SK-N-SH (cell line): ENCODE data around the gene ADPRH.

ENCODE experiments used
- EP300 ChIP-seq, 2 experiments: IDR thresholded peaks; 2 replicates each; pipeline versions ENCODE4 v1.4.0 to v1.6.1; 2012; ENCODE audit warnings: borderline replicate concordance in 1 of 2, low read depth in 1 of 2, low read length in 1 of 2
- EZH2phosphoT487 ChIP-seq: fragments of 200-600 bp; sonication (generic); IDR thresholded peaks from 2 replicates; pipeline ENCODE4 v1.6.1; 2017; ENCODE audit warnings: low read depth, mixed run types, mild to moderate bottlenecking, antibody characterized with exemption, moderate library complexity, borderline replicate concordance
- FOXM1 ChIP-seq: IDR thresholded peaks from 2 replicates; pipeline ENCODE4 v1.4.0; 2012; ENCODE audit warnings: low read depth, mild to moderate bottlenecking
- IRF3 ChIP-seq: fragments of 150-350 bp; IDR thresholded peaks from 2 replicates; pipeline ENCODE4 v1.6.1; 2016; ENCODE audit warnings: mild to moderate bottlenecking, low read depth, low read length
- JUND ChIP-seq: IDR thresholded peaks from 2 replicates; pipeline ENCODE4 v1.4.0; 2012
- MEF2A ChIP-seq: IDR thresholded peaks from 2 replicates; pipeline ENCODE4 v1.4.0; 2012; ENCODE audit warnings: low read depth, borderline replicate concordance
- POLR2AphosphoS5 ChIP-seq: IDR thresholded peaks from 2 replicates; pipeline ENCODE4 v1.6.1; 2012; ENCODE audit warnings: low read depth, low read length
- RFX5 ChIP-seq: IDR thresholded peaks from 2 replicates; pipeline ENCODE4 v1.6.1; 2012; ENCODE audit warnings: mild to moderate bottlenecking, improper control_type of control experiment, low read length
- USF1 ChIP-seq: IDR thresholded peaks from 2 replicates; pipeline ENCODE4 v1.4.0; 2012; ENCODE audit warnings: low read depth, borderline replicate concordance
- USF2 ChIP-seq: fragments of 150-350 bp; IDR thresholded peaks from 2 replicates; pipeline ENCODE4 v1.6.1; 2017; ENCODE audit warnings: antibody characterized with exemption, low read length, low read depth, borderline replicate concordance
- TF ChIP-seq, protein P1 (sequence below): fragments of 200-600 bp; sonication (generic); IDR thresholded peaks from 2 replicates; pipeline ENCODE4 v1.6.1; 2017; ENCODE audit warnings: antibody characterized with exemption, mild to moderate bottlenecking, moderate library complexity
- TF ChIP-seq, protein P2 (sequence below): IDR thresholded peaks from 2 replicates; pipeline ENCODE4 v1.6.1; 2012; ENCODE audit warnings: mild to moderate bottlenecking, low read depth, low read length, moderate library complexity
- TF ChIP-seq, protein P3 (sequence below): IDR thresholded peaks from 2 replicates; pipeline ENCODE4; 2012

DNA sequence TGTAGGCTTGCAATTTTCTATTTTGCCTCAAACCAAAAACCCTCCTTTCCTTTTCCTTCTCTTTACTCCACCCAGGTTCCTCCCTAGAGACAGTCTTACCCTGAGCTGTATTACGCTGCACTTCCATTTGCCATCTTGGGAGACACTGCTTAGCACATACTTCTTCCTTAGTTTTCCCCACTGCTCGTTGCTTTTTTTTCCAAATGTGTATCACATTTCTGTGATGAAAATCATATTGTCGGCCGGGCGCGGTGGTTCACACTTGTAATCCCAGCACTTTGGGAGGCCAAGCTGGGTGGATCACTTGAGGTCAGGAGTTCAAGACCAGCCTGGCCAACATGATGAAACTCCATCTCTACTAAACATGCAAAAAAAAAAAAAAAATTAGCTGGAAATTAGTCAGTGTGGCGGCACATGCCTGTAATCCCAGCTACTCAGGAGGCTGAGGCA is 51.6 kb downstream of the ADPRH start:
- no peak for TF ChIP-seq EZH2phosphoT487
- TF ChIP-seq, protein P1, sequence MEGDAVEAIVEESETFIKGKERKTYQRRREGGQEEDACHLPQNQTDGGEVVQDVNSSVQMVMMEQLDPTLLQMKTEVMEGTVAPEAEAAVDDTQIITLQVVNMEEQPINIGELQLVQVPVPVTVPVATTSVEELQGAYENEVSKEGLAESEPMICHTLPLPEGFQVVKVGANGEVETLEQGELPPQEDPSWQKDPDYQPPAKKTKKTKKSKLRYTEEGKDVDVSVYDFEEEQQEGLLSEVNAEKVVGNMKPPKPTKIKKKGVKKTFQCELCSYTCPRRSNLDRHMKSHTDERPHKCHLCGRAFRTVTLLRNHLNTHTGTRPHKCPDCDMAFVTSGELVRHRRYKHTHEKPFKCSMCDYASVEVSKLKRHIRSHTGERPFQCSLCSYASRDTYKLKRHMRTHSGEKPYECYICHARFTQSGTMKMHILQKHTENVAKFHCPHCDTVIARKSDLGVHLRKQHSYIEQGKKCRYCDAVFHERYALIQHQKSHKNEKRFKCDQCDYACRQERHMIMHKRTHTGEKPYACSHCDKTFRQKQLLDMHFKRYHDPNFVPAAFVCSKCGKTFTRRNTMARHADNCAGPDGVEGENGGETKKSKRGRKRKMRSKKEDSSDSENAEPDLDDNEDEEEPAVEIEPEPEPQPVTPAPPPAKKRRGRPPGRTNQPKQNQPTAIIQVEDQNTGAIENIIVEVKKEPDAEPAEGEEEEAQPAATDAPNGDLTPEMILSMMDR: no peak
- TF ChIP-seq, protein P2, sequence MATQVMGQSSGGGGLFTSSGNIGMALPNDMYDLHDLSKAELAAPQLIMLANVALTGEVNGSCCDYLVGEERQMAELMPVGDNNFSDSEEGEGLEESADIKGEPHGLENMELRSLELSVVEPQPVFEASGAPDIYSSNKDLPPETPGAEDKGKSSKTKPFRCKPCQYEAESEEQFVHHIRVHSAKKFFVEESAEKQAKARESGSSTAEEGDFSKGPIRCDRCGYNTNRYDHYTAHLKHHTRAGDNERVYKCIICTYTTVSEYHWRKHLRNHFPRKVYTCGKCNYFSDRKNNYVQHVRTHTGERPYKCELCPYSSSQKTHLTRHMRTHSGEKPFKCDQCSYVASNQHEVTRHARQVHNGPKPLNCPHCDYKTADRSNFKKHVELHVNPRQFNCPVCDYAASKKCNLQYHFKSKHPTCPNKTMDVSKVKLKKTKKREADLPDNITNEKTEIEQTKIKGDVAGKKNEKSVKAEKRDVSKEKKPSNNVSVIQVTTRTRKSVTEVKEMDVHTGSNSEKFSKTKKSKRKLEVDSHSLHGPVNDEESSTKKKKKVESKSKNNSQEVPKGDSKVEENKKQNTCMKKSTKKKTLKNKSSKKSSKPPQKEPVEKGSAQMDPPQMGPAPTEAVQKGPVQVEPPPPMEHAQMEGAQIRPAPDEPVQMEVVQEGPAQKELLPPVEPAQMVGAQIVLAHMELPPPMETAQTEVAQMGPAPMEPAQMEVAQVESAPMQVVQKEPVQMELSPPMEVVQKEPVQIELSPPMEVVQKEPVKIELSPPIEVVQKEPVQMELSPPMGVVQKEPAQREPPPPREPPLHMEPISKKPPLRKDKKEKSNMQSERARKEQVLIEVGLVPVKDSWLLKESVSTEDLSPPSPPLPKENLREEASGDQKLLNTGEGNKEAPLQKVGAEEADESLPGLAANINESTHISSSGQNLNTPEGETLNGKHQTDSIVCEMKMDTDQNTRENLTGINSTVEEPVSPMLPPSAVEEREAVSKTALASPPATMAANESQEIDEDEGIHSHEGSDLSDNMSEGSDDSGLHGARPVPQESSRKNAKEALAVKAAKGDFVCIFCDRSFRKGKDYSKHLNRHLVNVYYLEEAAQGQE: no peak
- no peak for TF ChIP-seq IRF3
- no peak for TF ChIP-seq FOXM1
- TF ChIP-seq EP300 (IDR thresholded peaks at IDR 0.05; ENCODE audit: borderline replicate concordance in 1 of 2, low read depth in 1 of 2, low read length in 1 of 2): no peak
- TF ChIP-seq POLR2AphosphoS5: no peak
- TF ChIP-seq, protein P3, sequence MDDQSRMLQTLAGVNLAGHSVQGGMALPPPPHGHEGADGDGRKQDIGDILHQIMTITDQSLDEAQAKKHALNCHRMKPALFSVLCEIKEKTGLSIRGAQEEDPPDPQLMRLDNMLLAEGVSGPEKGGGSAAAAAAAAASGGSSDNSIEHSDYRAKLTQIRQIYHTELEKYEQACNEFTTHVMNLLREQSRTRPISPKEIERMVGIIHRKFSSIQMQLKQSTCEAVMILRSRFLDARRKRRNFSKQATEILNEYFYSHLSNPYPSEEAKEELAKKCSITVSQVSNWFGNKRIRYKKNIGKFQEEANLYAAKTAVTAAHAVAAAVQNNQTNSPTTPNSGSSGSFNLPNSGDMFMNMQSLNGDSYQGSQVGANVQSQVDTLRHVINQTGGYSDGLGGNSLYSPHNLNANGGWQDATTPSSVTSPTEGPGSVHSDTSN: no peak
- TF ChIP-seq MEF2A: no peak
- no peak for TF ChIP-seq JUND
- TF ChIP-seq USF1: no peak
- no peak for TF ChIP-seq RFX5
- no peak for TF ChIP-seq USF2
